Measurements from ENCODE around the gene C11orf16. TPM values are rescaled to one million over a fixed set of nuclear protein-coding genes. Genes with fewer than 3 reads are reported as not detected.
"Not testable (repeated sequence)": the region's sequence is repeated elsewhere in the genome, so short reads cannot be mapped to it uniquely, and the experiment has no call there.

C11orf16 gene
- polyA plus RNA-seq, 1 experiment = not detected

DNA sequence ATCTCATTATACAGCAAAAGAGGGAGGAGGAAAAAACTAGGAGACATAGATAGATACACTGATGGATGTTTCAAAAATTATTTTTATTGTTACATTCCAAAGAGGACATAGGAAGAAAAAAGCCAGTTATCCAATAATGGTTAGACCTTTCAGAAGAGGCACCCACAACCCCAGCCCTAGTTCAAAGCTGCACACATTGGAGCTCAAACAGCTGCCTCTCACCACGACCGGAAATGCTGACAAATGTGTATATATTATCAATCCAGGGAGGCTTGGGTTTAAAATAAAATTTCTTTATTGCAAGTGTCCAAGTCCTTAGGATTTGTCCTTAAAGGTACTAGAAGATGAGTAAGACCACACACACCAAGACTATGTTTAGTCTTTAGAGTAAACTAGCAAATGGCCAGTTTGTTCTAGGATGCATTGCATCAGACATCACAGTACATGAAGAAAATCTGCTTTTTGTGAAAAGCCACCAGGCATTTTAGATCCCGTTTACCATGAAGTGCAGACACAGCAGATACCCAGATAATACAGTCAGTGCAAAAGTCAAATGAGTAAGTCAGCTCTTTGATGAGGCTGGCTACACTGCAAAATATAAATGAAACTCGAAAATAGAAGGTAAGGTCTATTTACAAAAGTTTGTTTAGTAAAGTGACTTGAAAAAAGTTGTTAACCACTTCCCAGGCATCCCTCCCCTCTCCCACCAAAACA is 14.6 kb upstream of the C11orf16 start:
- CTCF ChIA-PET = interaction anchor here (0.7 to 1.6 kb wide), 3 partner anchors 12 to 33 kb away, joined by 3 read pairs; no protein-coding TSS in a partner anchor

DNA sequence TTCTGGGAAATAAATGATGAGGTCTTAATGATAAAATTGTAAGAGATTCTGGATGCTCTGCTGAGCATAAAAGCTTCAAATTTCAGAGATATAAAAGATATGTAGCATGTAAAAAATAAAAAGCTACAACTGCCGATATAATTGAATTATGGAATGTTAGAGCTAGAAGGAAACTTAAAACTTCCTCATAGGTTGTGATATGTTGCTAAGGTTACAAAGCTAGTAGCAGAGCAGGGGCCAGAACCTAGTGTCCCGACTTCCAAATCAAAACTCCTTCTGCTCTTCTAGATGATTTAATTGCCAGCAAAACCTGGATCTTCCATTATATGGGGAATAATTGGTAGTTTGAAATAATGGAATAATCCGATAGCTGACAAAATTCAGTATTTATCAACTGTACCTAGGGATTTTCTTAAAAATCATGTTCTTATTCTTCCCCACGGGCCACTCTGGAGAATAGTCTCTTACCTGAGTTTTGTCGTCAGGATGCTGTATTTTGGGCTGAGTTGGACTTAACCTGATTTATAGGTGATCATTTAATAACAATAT is 9.8 kb upstream of the C11orf16 start, which contains the start of gene ASCL3:
Gene ASCL3, minus strand, starts transcription at position 499 of the 549 bp plus-strand sequence. CDS start 4,855 bp downstream, outside the sequence.
- no peak for TF ChIP-seq CTCF (IDR thresholded peaks at IDR 0.05; ENCODE audit: insufficient read depth, low read depth, low read length)

More for the DNA sequence above, 14.6 kb upstream of the C11orf16 start:
- POLR2A ChIA-PET = no interaction called here
- H3K36me3 ChIP-seq (ENCODE audit: control insufficient read depth, insufficient read depth, low read length) = peaks cover 1% of the 10 kb centered on the region
- no peak for DNase-seq (ENCODE audit: low read depth)
- no peaks in the 10 kb centered on the region for H3K27me3 ChIP-seq (ENCODE audit: control insufficient read depth, insufficient read depth, low read length)
- no peak for TF ChIP-seq CTCF (IDR thresholded peaks at IDR 0.05; ENCODE audit: insufficient read depth, low read depth, low read length)
- no peak overlapping the region for H3K4me3 ChIP-seq (ENCODE audit: low read depth, low read length)

DNA sequence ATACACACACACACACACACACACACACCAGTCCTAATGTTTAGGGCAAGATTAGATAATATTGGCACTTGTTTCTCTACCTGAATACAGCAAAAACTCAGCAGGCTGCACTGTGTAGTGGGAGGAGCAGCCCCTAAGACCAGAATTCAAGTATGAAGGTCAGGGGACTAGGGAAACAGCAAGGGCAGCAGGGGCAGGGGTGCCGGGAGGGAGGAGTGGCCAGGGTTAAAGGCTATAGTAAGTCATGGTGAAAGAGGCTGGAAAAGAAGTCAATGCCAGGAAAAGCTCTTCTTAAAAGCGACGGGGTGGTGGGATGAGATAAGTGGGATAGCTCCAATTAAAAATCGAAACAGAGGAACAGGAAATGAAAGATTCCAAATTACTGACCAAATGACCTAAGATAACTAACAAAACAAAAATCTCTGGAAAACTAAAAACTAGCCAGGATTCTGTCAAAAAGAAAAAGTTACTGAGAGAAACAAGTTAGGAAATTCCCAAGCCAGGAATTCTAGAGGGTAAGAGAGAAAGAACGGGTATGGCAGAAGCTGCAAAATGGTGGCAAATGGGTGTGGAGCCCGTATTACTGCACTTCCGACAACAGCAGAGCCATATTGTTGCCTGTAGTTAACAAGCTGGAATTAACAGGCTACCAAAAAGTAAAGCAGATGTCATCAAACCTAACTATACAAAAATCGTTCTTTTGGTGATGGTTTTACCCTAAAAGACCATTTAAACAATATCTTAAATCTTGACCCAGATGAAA is 8.8 kb upstream of the C11orf16 start:
- ChIA-PET POLR2A (no interaction called here), CTCF (interaction anchor here (1.3 to 2.9 kb wide), 2 partner anchors 9 to 18 kb away, joined by 4 to 12 read pairs; no protein-coding TSS in a partner anchor)
- TF ChIP-seq CTCF (IDR thresholded peaks at IDR 0.05; ENCODE audit: insufficient read depth, low read depth, low read length) = no peak
- Histone ChIP-seq H3K4me3 (ENCODE audit: low read depth, low read length) (no peak overlapping the region), H3K36me3 (ENCODE audit: control insufficient read depth, insufficient read depth, low read length) (no peaks in the 10 kb centered on the region), H3K27me3 (ENCODE audit: control insufficient read depth, insufficient read depth, low read length) (no peaks in the 10 kb centered on the region)
- DNase-seq (ENCODE audit: low read depth) = no peak

More for the DNA sequence above, 9.8 kb upstream of the C11orf16 start, which contains the start of gene ASCL3:
- no peaks in the 10 kb centered on the region; the same call in 1 of the 2 replicates for H3K36me3 ChIP-seq (ENCODE audit: control insufficient read depth, insufficient read depth, low read length)
- H3K27me3 ChIP-seq (ENCODE audit: control insufficient read depth, insufficient read depth, low read length) = no peaks in the 10 kb centered on the region
- ChIA-PET CTCF (interaction anchor here (2.9 kb wide), 1 partner anchor 17 kb away, joined by 12 read pairs; no protein-coding TSS in a partner anchor), POLR2A (no interaction called here)
- H3K4me3 ChIP-seq (ENCODE audit: low read depth, low read length) = no peak within 1 kb of the TSS
- DNase-seq (ENCODE audit: low read depth) = no peak

DNA sequence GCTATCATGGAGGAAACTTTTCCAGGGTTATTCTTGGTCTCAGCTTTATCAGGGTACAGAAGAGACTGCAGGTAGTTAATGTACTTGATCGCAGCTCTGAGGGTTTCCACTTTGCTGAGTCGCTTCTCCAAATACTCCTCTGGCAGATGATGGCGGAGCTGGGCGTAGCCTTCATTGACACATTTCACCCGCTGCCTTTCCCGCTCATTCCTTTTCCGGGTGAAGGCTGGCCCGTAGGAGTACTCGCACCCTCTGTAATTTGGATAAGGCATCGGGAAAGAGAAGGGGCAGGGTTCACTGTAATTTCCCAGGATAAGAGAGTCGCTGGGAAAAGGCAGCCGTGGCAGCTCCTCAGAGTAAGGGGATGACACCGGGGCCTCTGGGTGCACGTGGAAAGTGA is 4.9 kb upstream of the C11orf16 start:
- TF ChIP-seq CTCF (IDR thresholded peaks at IDR 0.05; ENCODE audit: insufficient read depth, low read depth, low read length) = no peak
- Histone ChIP-seq H3K27me3 (ENCODE audit: control insufficient read depth, insufficient read depth, low read length) (no peaks in the 10 kb centered on the region), H3K4me3 (ENCODE audit: low read depth, low read length) (no peak overlapping the region), H3K36me3 (ENCODE audit: control insufficient read depth, insufficient read depth, low read length) (no peaks in the 10 kb centered on the region)
- CTCF ChIA-PET = interaction anchor here (0.9 kb wide), 1 partner anchor 12 kb away, joined by 3 read pairs; no protein-coding TSS in a partner anchor
- POLR2A ChIA-PET = interaction anchor here (0.5 kb wide), 1 partner anchor 31 kb away, joined by 14 read pairs; no protein-coding TSS in a partner anchor
- DNase-seq (ENCODE audit: low read depth) = no peak

DNA sequence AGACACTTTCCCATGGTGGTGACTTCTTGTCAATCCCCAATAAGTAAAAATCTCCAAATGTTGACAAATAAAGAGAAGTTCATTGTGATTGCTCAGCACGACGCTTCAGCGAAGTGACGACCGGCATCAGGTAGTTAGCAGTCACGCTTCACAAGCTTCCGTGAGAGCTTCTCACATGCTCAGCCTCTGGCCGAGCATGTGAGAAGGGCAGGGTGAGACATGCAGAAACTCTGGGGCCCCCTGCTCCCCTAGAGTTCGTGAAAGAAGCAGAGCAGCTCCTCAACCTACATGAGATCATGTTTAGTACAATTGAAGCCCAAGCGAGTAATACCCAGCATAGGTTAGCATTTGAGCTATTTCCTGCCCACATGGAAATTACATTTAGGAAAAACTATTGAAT is 4.4 kb upstream of the C11orf16 start:
- Histone ChIP-seq H3K27me3 (ENCODE audit: control insufficient read depth, insufficient read depth, low read length) (no peaks in the 10 kb centered on the region), H3K36me3 (ENCODE audit: control insufficient read depth, insufficient read depth, low read length) (no peaks in the 10 kb centered on the region), H3K4me3 (ENCODE audit: low read depth, low read length) (no peak overlapping the region)
- TF ChIP-seq CTCF (IDR thresholded peaks at IDR 0.05; ENCODE audit: insufficient read depth, low read depth, low read length) = no peak
- DNase-seq (ENCODE audit: low read depth) = no peak
- ChIA-PET CTCF (interaction anchor here (0.9 kb wide), 1 partner anchor 11 kb away, joined by 3 read pairs; no protein-coding TSS in a partner anchor), POLR2A (no interaction called here)

GRCh38 chr11:8935789-8936188 is 3.0 kb upstream of the C11orf16 start:
- DNase-seq (ENCODE audit: low read depth); H3K36me3 ChIP-seq (ENCODE audit: control insufficient read depth, insufficient read depth, low read length); H3K4me3 ChIP-seq (ENCODE audit: low read depth, low read length); H3K27me3 ChIP-seq (ENCODE audit: control insufficient read depth, insufficient read depth, low read length); POLR2A ChIA-PET: not testable (repeated sequence)
- CTCF ChIA-PET = interaction anchor here (1.2 to 1.4 kb wide), 3 partner anchors 10 to 24 kb away, joined by 3 to 6 read pairs (median 5); no protein-coding TSS in a partner anchor
